Activated T-helper 1 cell treated with anti-CD3 and anti-CD28 coated beads, Interleukin-2, amount 50 U/mL, for 16 hours (primary cell): ENCODE results near the gene TAS2R4.
"Not testable (repeated sequence)": the region's sequence is repeated elsewhere in the genome, so short reads cannot be mapped to it uniquely, and the experiment has no call there.

Experiments
- DNase-seq, 2 donors: peaks; one replicate each; pipeline ENCODE4 v3.0.0-alpha.2; 2020; ENCODE audit warnings: low read depth in 1 of 2, low spot score in 1 of 2

TAS2R4 gene

DNA sequence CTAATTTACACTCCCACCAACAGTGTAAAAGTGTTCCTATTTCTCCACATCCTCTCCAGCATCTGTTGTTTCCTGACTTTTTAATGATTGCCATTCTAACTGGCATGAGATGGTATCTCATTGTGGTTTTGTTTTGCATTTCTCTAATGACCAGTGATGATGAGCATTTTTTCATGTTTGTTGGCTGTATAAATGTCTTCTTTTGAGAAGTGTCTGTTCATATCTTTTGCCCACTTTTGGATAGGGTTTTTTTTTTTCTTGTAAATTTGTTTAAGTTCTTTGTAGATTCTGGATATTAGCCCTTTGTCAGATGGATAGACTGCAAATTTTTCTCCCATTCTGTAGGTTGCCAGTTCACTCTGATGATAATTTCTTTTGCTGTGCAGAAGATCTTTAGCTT, 46.0 kb downstream of the TAS2R4 start:
- DNase-seq = not testable (repeated sequence)
